Lower leg skin (tissue), 3 donors: ENCODE results near the gene VASH1.

Experiments used
- POLR2A ChIP-seq, 2 donors: fragments of 450-650 bp; IDR thresholded peaks; one replicate each; pipeline ENCODE4 v1.6.1; 2016 to 2017; ENCODE audit warnings: antibody characterized with exemption in 2 of 2, mild to moderate bottlenecking in 1 of 2, moderate library complexity in 1 of 2
- TF ChIP-seq, protein P1 (sequence below), 3 donors: fragments of 450-650 bp; IDR thresholded peaks; one replicate each; pipeline ENCODE4 v1.5.1; 2016; ENCODE audit warnings: antibody characterized with exemption in 3 of 3, mild to moderate bottlenecking in 3 of 3, moderate library complexity in 2 of 3

DNA sequence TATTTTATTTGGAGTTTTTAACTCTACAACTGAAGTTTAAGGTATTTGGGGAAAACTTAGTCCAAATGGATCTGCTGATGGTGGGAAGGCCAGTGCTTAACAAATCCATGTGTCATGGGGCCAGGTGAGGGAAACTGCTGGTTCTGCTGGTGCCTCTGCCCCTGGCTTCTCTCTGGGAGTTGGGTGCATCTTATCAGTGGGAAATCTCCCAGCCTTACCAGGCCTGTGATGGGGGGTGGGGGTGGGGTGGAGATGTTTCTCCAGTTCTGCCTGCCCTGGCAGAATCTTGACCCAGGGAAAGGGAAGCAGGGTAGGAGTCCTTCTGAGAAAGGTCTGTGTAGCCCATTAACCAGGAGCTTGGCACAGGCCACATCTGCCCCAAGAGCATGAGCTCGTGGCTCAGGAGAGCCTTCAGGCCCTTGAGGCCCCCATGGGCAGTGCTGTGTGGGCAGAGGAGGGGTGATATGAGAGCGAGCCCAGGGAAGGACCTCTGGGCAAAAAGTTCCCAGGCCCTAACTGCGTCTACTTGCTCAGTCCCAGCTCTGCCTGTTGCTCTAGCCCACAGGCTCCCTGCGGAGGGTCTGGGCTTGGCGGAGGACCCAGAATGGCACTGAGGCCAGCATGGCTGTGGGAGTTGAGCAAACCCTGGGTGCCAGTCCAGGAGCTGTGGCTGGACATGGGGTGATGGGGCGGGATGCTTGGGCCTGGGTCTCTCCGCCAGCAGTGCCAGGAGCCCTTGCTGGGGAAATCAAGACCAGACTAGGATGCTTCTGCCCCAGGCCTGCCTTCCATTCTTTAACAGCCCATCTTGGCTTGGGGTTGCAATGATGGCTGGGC lies 18.2 kb downstream of the VASH1 start:
- TF ChIP-seq, protein P1, sequence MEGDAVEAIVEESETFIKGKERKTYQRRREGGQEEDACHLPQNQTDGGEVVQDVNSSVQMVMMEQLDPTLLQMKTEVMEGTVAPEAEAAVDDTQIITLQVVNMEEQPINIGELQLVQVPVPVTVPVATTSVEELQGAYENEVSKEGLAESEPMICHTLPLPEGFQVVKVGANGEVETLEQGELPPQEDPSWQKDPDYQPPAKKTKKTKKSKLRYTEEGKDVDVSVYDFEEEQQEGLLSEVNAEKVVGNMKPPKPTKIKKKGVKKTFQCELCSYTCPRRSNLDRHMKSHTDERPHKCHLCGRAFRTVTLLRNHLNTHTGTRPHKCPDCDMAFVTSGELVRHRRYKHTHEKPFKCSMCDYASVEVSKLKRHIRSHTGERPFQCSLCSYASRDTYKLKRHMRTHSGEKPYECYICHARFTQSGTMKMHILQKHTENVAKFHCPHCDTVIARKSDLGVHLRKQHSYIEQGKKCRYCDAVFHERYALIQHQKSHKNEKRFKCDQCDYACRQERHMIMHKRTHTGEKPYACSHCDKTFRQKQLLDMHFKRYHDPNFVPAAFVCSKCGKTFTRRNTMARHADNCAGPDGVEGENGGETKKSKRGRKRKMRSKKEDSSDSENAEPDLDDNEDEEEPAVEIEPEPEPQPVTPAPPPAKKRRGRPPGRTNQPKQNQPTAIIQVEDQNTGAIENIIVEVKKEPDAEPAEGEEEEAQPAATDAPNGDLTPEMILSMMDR (IDR thresholded peaks at IDR 0.05), result no peak
- TF ChIP-seq POLR2A (IDR thresholded peaks at IDR 0.05), result no peak
